ENCODE results near the gene TCTA. TPM values are rescaled to one million over a fixed set of nuclear protein-coding genes. Genes with fewer than 3 reads are reported as not detected.
A peak's percentile ranks its signal among the peaks of the same experiment; 100 is the strongest.

Gene TCTA
- total RNA-seq, 1 experiment from 2014 or later: 17.6 TPM

GRCh38 chr3:49397470-49397869, 14.8 kb upstream of the TCTA start:
- in situ Hi-C loops (cut with HindIII; ENCODE audit: low pct_unique_long_range_greater_than_20kb, low sequenced_read_pairs) (no loop called here), intact Hi-C loops (cut with micrococcal nuclease; ENCODE audit: unreplicated experiment) (no loop called here)
- no peak overlapping the region for H3K27ac ChIP-seq (ENCODE audit: low read length)
- ATAC-seq (peak; percentile 70), DNase-seq (ENCODE audit: low read depth, low spot score) (no peak)
- TF ChIP-seq TCF7L2 (IDR thresholded peaks at IDR 0.05; ENCODE audit: low read depth, low read length) (no peak), POLR2AphosphoS5 (IDR thresholded peaks at IDR 0.05; ENCODE audit: low read depth, low read length) (no peak), REST (IDR thresholded peaks at IDR 0.05; ENCODE audit: insufficient read depth in 1 of 2, low read depth in 2 of 2, low read length in 1 of 2) (no peak), SIN3A (IDR thresholded peaks at IDR 0.05; ENCODE audit: borderline replicate concordance, insufficient read depth, low read depth, low read length) (no peak), CTCF (IDR thresholded peaks at IDR 0.05) (no peak)
- H3K27me3 ChIP-seq (ENCODE audit: control insufficient read depth, insufficient read depth, low read length): no peaks in the 10 kb centered on the region
- BruUV-seq (replicated peaks): TSS peak; percentile 13
- H3K9me3 ChIP-seq (ENCODE audit: control insufficient read depth, insufficient read depth, low read depth, low read length): no peaks in the 10 kb centered on the region
- H3K4me1 ChIP-seq (ENCODE audit: control insufficient read depth, insufficient read depth, low read length): no peaks in the 10 kb centered on the region
- H3K4me3 ChIP-seq (ENCODE audit: low read depth in 2 of 2, low read length in 2 of 2): no peak overlapping the region
- H3K36me3 ChIP-seq (ENCODE audit: control insufficient read depth, insufficient read depth, low read length): 0 out of 2 replicates have a peak, but pooled peaks cover 2% of the 10 kb centered on the region
- POLR2A ChIA-PET: no interaction called here
- CTCF ChIA-PET: no interaction called here

- H3K4me1 ChIP-seq (ENCODE audit: control insufficient read depth, insufficient read depth, low read length): no peaks in the 10 kb centered on the region
- no peak overlapping the region for H3K27ac ChIP-seq (ENCODE audit: low read length)
- H3K36me3 ChIP-seq (ENCODE audit: control insufficient read depth, insufficient read depth, low read length): 0 out of 2 replicates have a peak, but pooled peaks cover 2% of the 10 kb centered on the region
- in situ Hi-C loops (cut with HindIII; ENCODE audit: low pct_unique_long_range_greater_than_20kb, low sequenced_read_pairs): no loop called here
- POLR2A ChIA-PET: no interaction called here
- no peaks in the 10 kb centered on the region for H3K27me3 ChIP-seq (ENCODE audit: control insufficient read depth, insufficient read depth, low read length)
- intact Hi-C loops (cut with micrococcal nuclease; ENCODE audit: unreplicated experiment): no loop called here
- DNase-seq (ENCODE audit: low read depth, low spot score) (no peak), ATAC-seq (no peak)
- no peak for TF ChIP-seq CTCF (IDR thresholded peaks at IDR 0.05)
- TF ChIP-seq POLR2AphosphoS5 (IDR thresholded peaks at IDR 0.05; ENCODE audit: low read depth, low read length): no peak
- TF ChIP-seq REST (IDR thresholded peaks at IDR 0.05; ENCODE audit: insufficient read depth in 1 of 2, low read depth in 2 of 2, low read length in 1 of 2): no peak
- no peak for TF ChIP-seq TCF7L2 (IDR thresholded peaks at IDR 0.05; ENCODE audit: low read depth, low read length)
- no peak for TF ChIP-seq SIN3A (IDR thresholded peaks at IDR 0.05; ENCODE audit: borderline replicate concordance, insufficient read depth, low read depth, low read length)
- CTCF ChIA-PET: interaction anchor here (0.6 kb wide), 1 partner anchor 16 kb away, joined by 3 read pairs; no protein-coding TSS in a partner anchor
- no peak overlapping the region for H3K4me3 ChIP-seq (ENCODE audit: low read depth in 2 of 2, low read length in 2 of 2)
- TSS peak; percentile 3 for BruUV-seq (replicated peaks)
- no peaks in the 10 kb centered on the region for H3K9me3 ChIP-seq (ENCODE audit: control insufficient read depth, insufficient read depth, low read depth, low read length)
Measured at GRCh38 chr3:49399461-49399860, 12.8 kb upstream of the TCTA start.
